ENCODE results near the gene ZNF468.
A peak's percentile ranks its signal among the peaks of the same experiment; 100 is the strongest.
"Not testable (repeated sequence)": the region's sequence is repeated elsewhere in the genome, so short reads cannot be mapped to it uniquely, and the experiment has no call there.

ZNF468 gene

DNA sequence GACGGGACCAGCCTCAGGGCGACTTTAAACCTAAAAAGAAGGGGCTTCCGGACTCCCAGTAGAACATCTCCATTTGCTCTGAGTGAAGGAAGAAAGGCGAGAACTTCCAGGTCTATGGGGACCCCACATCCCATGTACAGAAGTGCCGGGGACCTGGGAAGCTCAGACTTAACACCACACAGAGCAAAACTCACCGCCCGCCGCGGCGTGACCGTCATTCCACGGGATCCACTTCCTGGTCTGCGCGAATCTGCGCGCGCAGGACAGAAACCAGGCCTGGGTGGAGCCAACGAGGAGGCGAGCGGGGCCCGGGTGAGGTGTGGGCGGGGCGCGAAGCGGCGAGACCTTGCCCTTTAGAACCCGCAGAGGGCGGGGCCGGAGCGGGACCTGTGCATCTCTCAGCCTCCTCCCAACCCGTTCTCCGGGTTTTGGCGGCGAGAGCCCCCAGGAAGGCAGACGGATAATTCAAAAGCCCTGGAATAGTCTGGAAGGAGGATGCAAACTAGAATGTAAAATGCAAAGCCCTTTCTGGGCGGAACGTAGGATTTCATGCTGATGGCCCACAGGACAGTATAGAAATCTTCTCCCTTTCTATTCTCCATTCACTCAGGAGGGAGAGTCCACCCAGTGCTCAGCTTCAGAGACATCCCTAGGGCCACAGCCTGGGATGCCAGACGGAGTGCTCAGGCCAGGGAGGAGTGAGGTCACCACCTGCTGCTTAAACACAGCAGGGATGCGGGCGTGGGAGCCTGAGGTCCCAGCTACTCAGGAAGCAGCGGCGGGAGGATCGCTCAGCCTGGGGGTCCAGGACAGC lies at the start of gene ZNF468:
ZNF468 (minus strand) TSS at position 242 of the 814 bp plus-strand sequence. CDS start 3,347 bp downstream, outside the sequence.
- DNase-seq (ENCODE audit: low read depth in 2 of 3, low spot score in 1 of 3) = peak; percentile 40 to 63 (median 52)

GRCh38 chr19:52904052-52904780 lies 46.8 kb upstream of the ZNF468 start:
- DNase-seq (ENCODE audit: low read depth in 2 of 3, low spot score in 1 of 3) = not testable (repeated sequence)

DNA sequence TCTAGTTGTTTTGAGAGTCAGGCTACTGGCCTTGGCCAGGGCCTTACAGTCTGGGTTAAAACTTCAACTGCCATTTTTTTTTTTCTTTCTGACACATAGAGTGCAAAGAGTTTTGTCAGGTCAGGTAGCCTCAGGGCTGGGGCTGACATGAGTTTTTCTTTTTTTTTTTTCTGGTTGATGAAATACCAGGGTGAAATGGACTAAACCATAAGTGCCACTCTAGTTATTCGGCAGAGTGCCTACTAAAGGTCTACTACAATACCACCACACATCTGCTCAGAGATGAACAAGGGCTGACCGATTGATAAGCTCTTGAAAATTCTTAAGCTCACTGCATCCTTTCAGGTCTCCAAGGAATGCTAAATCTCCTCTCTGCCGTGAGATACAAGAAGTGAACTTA lies 44.4 kb upstream of the ZNF468 start:
- DNase-seq (ENCODE audit: low read depth in 2 of 3, low spot score in 1 of 3) = no peak

- not testable (repeated sequence) for DNase-seq (ENCODE audit: low read depth in 2 of 3, low spot score in 1 of 3)
Observed at GRCh38 chr19:52898596-52898995, 41.2 kb upstream of the ZNF468 start.

DNA sequence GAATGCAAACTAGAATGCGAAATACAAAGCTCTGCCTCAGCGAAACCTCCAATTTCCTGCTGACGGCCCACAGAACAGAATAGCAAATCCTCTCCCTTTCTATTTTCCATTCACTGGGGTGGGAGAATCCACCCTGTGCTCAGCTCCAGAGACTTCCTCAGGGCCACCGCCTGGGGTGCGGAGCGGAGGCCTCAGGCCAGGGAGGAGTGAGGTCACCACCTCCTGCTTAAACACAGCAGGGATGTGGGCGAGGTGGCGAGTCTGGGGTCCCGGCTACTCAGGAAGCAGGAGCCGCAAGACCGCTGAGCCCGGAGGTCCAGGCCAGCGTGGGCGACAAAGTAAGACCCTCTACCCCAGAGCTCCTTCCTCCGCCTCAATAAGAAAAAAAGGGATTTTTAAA lies 40.7 kb upstream of the ZNF468 start:
- DNase-seq (ENCODE audit: low read depth in 2 of 3, low spot score in 1 of 3) = no peak

DNA sequence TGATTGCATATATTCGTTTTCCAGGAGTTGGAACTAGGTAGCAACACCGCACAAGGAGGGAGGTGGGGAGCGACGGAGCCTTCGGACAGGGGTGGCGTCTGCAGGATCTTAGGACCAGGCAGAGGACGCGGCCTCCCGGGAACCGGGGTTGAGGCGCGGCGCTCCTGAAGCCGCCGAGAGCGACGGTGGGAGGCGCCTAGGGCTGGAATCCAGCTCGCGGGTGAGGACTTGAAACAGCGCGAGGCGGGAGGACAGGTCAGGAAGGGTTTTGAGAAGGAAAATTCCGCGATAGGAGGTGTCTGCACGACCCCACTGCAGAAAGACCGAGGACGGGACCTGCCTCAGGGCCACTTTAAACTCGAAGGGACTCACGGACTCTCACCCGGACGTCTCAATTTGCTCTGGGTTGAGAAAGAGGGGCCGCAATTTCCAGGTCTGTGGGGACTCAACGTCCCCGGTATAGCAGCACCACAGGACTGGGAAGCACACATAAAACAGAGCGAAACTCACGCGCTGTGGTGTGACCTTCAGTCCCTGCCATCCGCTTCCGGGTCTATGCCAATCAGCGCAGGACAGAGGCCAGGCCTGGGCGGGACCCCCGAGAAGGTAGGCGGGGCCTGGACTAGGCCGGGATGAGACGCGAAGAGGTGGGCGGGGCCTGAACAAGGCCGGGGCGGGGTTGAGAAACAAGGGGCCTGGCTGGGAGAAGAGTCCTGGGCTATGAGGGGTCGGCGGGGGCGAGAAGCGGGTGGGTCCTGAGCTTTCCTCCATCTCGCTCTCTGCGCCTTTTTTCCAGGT lies 39.9 kb upstream of the ZNF468 start, which contains the start of gene ZNF320:
ZNF320 (minus strand) TSS at position 498 of the 798 bp plus-strand sequence. CDS start 7,380 bp downstream, outside the sequence.
- DNase-seq (ENCODE audit: low read depth in 2 of 3, low spot score in 1 of 3) = peak; percentile 82 to 84 (median 83)

- DNase-seq (ENCODE audit: low read depth in 2 of 3, low spot score in 1 of 3) = no peak
Observed at GRCh38 chr19:52896431-52897137, 39.2 kb upstream of the ZNF468 start.

DNA sequence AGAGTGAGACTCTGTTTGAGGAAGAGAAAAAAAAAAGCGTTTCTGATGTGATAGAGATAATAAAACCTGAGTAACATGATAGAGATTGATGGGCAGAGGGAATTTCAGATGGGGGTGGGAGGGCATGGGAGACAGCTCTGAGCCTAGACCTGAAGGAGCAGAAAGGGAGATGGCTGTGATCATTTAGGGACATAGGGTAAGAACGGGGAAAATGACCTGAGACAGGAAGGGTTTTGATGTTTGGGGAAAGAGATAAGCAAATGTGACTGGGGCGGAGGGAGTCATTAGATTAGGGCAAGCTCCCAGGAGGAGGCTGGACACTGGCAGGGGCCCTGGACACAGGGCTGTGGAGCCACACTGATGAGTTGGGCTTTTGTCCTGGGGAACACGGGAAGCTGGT lies 33.9 kb upstream of the ZNF468 start:
- no peak for DNase-seq (ENCODE audit: low read depth in 2 of 3, low spot score in 1 of 3)

DNA sequence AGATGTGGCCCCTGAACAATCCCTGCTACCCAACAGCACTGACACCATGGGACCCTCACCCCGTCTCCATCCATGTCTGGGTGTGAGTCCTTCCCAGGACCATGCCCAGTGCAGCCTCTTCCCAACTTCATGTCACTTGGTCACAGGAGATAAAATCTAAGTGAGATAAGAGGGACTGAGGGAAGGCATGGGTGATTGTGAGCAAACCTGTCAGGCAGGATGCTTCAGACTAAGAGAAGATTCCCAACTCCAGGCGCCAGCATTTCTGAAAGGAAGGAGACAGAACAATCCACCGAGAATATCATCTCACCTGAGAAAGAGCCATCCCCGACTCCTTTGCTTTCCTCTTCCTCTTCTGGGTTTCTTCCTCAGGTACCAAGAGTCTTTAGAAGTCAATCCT lies 32.5 kb upstream of the ZNF468 start:
- DNase-seq (ENCODE audit: low read depth in 2 of 3, low spot score in 1 of 3) = no peak

- DNase-seq (ENCODE audit: low read depth in 2 of 3, low spot score in 1 of 3) = no peak
Observed at GRCh38 chr19:52889076-52889475, 31.7 kb upstream of the ZNF468 start.

DNA sequence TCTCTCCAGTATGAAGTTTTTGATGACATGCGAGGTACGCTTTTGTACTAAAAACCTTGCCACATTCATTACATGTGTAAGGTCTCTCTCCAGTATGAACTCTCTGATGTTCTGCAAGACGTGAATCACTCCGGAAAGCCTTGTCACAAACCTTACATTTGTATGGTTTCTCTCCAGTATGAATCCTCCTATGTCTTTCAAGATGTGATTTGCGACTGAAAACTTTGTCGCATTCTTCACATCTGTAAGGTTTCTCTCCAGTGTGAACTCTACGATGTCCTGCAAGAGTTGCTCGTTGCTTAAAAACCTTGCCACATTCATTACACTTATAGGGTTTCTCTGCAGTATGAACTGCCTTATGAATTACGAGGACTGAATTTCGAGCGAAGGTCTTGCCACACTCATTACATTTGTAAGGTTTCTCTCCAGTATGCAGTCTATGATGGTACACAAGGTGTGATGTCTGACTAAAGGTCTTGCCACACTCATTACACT lies 23.5 kb upstream of the ZNF468 start:
- DNase-seq (ENCODE audit: low read depth in 2 of 3, low spot score in 1 of 3) = no peak

GRCh38 chr19:52872996-52873395 lies 15.6 kb upstream of the ZNF468 start:
- DNase-seq (ENCODE audit: low read depth in 2 of 3, low spot score in 1 of 3) = not testable (repeated sequence)

- DNase-seq (ENCODE audit: low read depth in 2 of 3, low spot score in 1 of 3) = no peak
Observed at GRCh38 chr19:52871466-52871865, 14.0 kb upstream of the ZNF468 start.

- not testable (repeated sequence) for DNase-seq (ENCODE audit: low read depth in 2 of 3, low spot score in 1 of 3)
Observed at GRCh38 chr19:52868031-52868430, 10.6 kb upstream of the ZNF468 start.

- DNase-seq (ENCODE audit: low read depth in 2 of 3, low spot score in 1 of 3) = peak in 1 of 3 donors; percentile 1
Observed at GRCh38 chr19:52856540-52857377, 660 bp downstream of the ZNF468 start.

DNA sequence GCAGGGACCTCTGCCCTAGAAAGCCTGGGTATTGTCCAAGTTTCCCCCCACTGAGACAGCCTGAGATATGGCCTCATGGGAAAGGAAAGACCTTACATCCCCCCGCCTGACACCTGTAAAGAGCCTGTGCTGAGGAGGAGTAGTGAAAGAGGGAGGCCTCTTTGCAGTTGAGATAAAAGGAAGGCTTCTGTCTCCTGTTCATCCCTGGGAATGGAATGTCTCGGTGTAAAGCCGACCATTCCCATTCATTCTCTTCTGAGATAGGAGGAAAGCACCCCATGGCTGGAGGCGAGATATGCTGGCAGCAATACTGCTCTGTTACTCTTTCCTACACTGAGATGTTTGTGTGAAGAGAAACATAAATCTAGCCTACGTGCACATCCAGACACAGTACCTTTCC lies 10.1 kb downstream of the ZNF468 start:
- DNase-seq (ENCODE audit: low read depth in 2 of 3, low spot score in 1 of 3) = not testable (repeated sequence)

GRCh38 chr19:52840825-52841465 lies 16.5 kb downstream of the ZNF468 start:
- not testable (repeated sequence) for DNase-seq (ENCODE audit: low read depth in 2 of 3, low spot score in 1 of 3)

- not testable (repeated sequence) for DNase-seq (ENCODE audit: low read depth in 2 of 3, low spot score in 1 of 3)
Observed at GRCh38 chr19:52834289-52834688, 23.1 kb downstream of the ZNF468 start.

- not testable (repeated sequence) for DNase-seq (ENCODE audit: low read depth in 2 of 3, low spot score in 1 of 3)
Observed at GRCh38 chr19:52833541-52833940, 23.9 kb downstream of the ZNF468 start.

All from stimulated activated CD4-positive, alpha-beta T cell treated with anti-CD3 and anti-CD28 coated beads, Interleukin-12 subunit alpha, Interleukin-12 subunit beta, amount 100 ng/mL, for 48 hours (primary cell).